OCI-LY3 (cell line): ENCODE measurements around the gene NUBPL.

Experiments used
- H2AFZ ChIP-seq: fragments of 200-600, 300-600 bp; shearing (Covaris generic); 2 replicates; pipeline ENCODE4 v1.6.0; 2014; ENCODE audit warnings: antibody characterized with exemption, low read depth, low read length
- H3K27ac ChIP-seq: fragments of 200-600, 300-600 bp; sonication (generic); 2 replicates; pipeline ENCODE4 v1.5.1; 2014; ENCODE audit warnings: mild to moderate bottlenecking, low read length, moderate library complexity, mixed read lengths
- H3K27me3 ChIP-seq: fragments of 200-600, 300-600 bp; sonication (generic); 2 replicates; pipeline ENCODE4 v1.6.1; 2014; ENCODE audit warnings: low read depth, low read length, mixed read lengths
- H3K36me3 ChIP-seq: fragments of 200-600, 300-600 bp; sonication (generic); replicated peaks from 2 replicates; pipeline ENCODE3; 2014; ENCODE audit warnings: low read depth, low read length, mixed read lengths
- H3K4me1 ChIP-seq: fragments of 300-600, 200-600 bp; sonication (generic); 2 replicates; pipeline ENCODE4 v1.6.1; 2014; ENCODE audit warnings: low read length, mixed read lengths
- H3K4me2 ChIP-seq: fragments of 200-600, 300-600 bp; sonication (generic); 2 replicates; pipeline ENCODE4 v1.6.1; 2014; ENCODE audit warnings: low read length, mixed read lengths
- H3K4me3 ChIP-seq: fragments of 300-600, 200-600 bp; sonication (generic); 2 replicates; pipeline ENCODE4 v1.5.1; 2014; ENCODE audit warnings: antibody characterized with exemption, mild to moderate bottlenecking, low read length, moderate library complexity
- H3K79me2 ChIP-seq: fragments of 300-600, 200-600 bp; shearing (Covaris generic); 2 replicates; pipeline ENCODE4 v1.6.1; 2014; ENCODE audit warnings: mild to moderate bottlenecking, low read length, mixed read lengths
- H3K9ac ChIP-seq: fragments of 300-600, 200-600 bp; shearing (Covaris generic); 2 replicates; pipeline ENCODE4 v1.6.0; 2014; ENCODE audit warnings: mild to moderate bottlenecking, low read length, moderate library complexity
- H3K9me3 ChIP-seq: fragments of 200-600, 300-600 bp; shearing (Covaris generic); 2 replicates; pipeline ENCODE4 v1.6.1; 2014; ENCODE audit warnings: low read length, mixed read lengths; ENCODE audit not compliant: insufficient read depth
- H4K20me1 ChIP-seq: fragments of 200-600, 300-600 bp; sonication (generic); 2 replicates; pipeline ENCODE4 v1.6.1; 2016; ENCODE audit warnings: low read length, mixed read lengths; ENCODE audit not compliant: insufficient read depth
- CTCF ChIP-seq: fragments of 200-600, 300-600 bp; sonication (generic); IDR thresholded peaks from 2 replicates; pipeline ENCODE4 v1.5.1; 2014; ENCODE audit warnings: antibody characterized with exemption, low read length, low read depth
- EZH2phosphoT487 ChIP-seq: fragments of 200-600 bp; shearing (Covaris generic); IDR thresholded peaks from 2 replicates; pipeline ENCODE4 v1.6.1; 2018; ENCODE audit warnings: antibody characterized with exemption, mixed run types, low read depth

NUBPL gene

GRCh38 chr14:31897581-31898186, 336.5 kb downstream of the NUBPL start:
- Histone ChIP-seq H3K36me3 (no peaks in the 10 kb centered on the region), H3K27ac (no peak overlapping the region), H3K9ac (no peak overlapping the region), H3K27me3 (no peaks in the 10 kb centered on the region), H3K4me2 (no peak overlapping the region), H4K20me1 (no peaks in the 10 kb centered on the region), H3K4me1 (peaks cover 17% of the 10 kb centered on the region), H3K4me3 (no peak overlapping the region), H3K79me2 (no peaks in the 10 kb centered on the region), H3K9me3 (no peaks in the 10 kb centered on the region), H2AFZ (no peak overlapping the region)
- TF ChIP-seq CTCF (no peak), EZH2phosphoT487 (no peak)

- peak overlapping the region; percentile 44 for H3K27ac ChIP-seq
- no peaks in the 10 kb centered on the region for H3K79me2 ChIP-seq
- H3K9ac ChIP-seq = no peak overlapping the region
- H3K4me2 ChIP-seq = peak overlapping the region; percentile 25
- H2AFZ ChIP-seq = no peak overlapping the region
- no peaks in the 10 kb centered on the region for H4K20me1 ChIP-seq
- no peak for TF ChIP-seq CTCF
- TF ChIP-seq EZH2phosphoT487 = no peak
- H3K4me1 ChIP-seq = peaks cover 17% of the 10 kb centered on the region
- no peak overlapping the region for H3K4me3 ChIP-seq
- no peaks in the 10 kb centered on the region for H3K36me3 ChIP-seq
- no peaks in the 10 kb centered on the region for H3K9me3 ChIP-seq
- H3K27me3 ChIP-seq = no peaks in the 10 kb centered on the region
Observed at GRCh38 chr14:31898838-31899528, 337.8 kb downstream of the NUBPL start.

GRCh38 chr14:31902002-31902401, 340.8 kb downstream of the NUBPL start:
- no peak overlapping the region for H3K4me2 ChIP-seq
- H3K36me3 ChIP-seq = no peaks in the 10 kb centered on the region
- no peaks in the 10 kb centered on the region for H3K27me3 ChIP-seq
- no peak overlapping the region for H3K9ac ChIP-seq
- no peak overlapping the region for H3K27ac ChIP-seq
- TF ChIP-seq EZH2phosphoT487 (no peak), CTCF (no peak)
- no peaks in the 10 kb centered on the region for H3K79me2 ChIP-seq
- no peak overlapping the region for H3K4me3 ChIP-seq
- no peaks in the 10 kb centered on the region for H4K20me1 ChIP-seq
- peaks cover 17% of the 10 kb centered on the region for H3K4me1 ChIP-seq
- no peaks in the 10 kb centered on the region for H3K9me3 ChIP-seq
- no peak overlapping the region for H2AFZ ChIP-seq

- Histone ChIP-seq H4K20me1 (no peaks in the 10 kb centered on the region), H3K4me2 (no peak overlapping the region), H3K4me3 (no peak overlapping the region), H3K27me3 (no peaks in the 10 kb centered on the region), H3K4me1 (peaks cover 14% of the 10 kb centered on the region), H3K9ac (no peak overlapping the region), H3K27ac (no peak overlapping the region), H3K9me3 (no peaks in the 10 kb centered on the region), H3K36me3 (no peaks in the 10 kb centered on the region), H2AFZ (no peak overlapping the region), H3K79me2 (no peaks in the 10 kb centered on the region)
- TF ChIP-seq CTCF (no peak), EZH2phosphoT487 (no peak)
Observed at GRCh38 chr14:31902945-31903646, 341.9 kb downstream of the NUBPL start.
